Smooth muscle cell (in vitro differentiated cells): ENCODE data around the gene NLRP3. TPM values are rescaled to one million over a fixed set of nuclear protein-coding genes. Genes with fewer than 3 reads are reported as not detected.

ENCODE experiments used
- DNase-seq: peaks from one replicate; lab custom pipeline; 2025; ENCODE audit not compliant: unreplicated experiment; lab: John Stamatoyannopoulos, UW
- H2AFZ ChIP-seq: fragments of 200-600 bp; sonication (generic); 2 replicates; pipeline ENCODE4 v1.6.0; 2016; ENCODE audit warnings: antibody characterized with exemption, low read depth, mild to moderate bottlenecking
- H3F3A ChIP-seq: fragments of 200-600 bp; sonication (generic); 2 replicates; pipeline ENCODE4 v1.6.0; 2017; ENCODE audit warnings: antibody characterized with exemption, low read depth
- H3K27ac ChIP-seq: fragments of 200-600 bp; sonication (generic); 2 replicates; pipeline ENCODE4 v1.5.1; 2016; ENCODE audit warnings: low read depth, mild to moderate bottlenecking
- H3K27me3 ChIP-seq: fragments of 200-600 bp; sonication (generic); 2 replicates; pipeline ENCODE4 v1.6.1; 2016; ENCODE audit warnings: low read depth, mild to moderate bottlenecking
- H3K36me3 ChIP-seq: fragments of 200-600 bp; sonication (generic); 2 replicates; pipeline ENCODE4 v1.5.1; 2016; ENCODE audit warnings: low read depth
- H3K4me1 ChIP-seq: fragments of 200-600 bp; sonication (generic); 2 replicates; pipeline ENCODE4 v1.5.1; 2016; ENCODE audit warnings: low read depth
- H3K4me2 ChIP-seq: fragments of 200-600 bp; sonication (generic); 2 replicates; pipeline ENCODE4 v1.6.0; 2016; ENCODE audit warnings: mild to moderate bottlenecking
- H3K4me3 ChIP-seq: fragments of 200-600 bp; sonication (generic); 2 replicates; pipeline ENCODE4 v1.5.1; 2016; ENCODE audit warnings: mild to moderate bottlenecking
- H3K79me2 ChIP-seq: fragments of 200-600 bp; sonication (generic); 2 replicates; pipeline ENCODE4 v1.6.0; 2016; ENCODE audit warnings: low read depth, mild to moderate bottlenecking
- H3K9ac ChIP-seq: fragments of 200-600 bp; sonication (generic); 2 replicates; pipeline ENCODE4 v1.6.0; 2016; ENCODE audit warnings: low read depth
- H3K9me3 ChIP-seq: fragments of 200-600 bp; sonication (generic); replicated peaks from 2 replicates; pipeline ENCODE4 v1.5.1; 2016; ENCODE audit warnings: low read depth
- H4K20me1 ChIP-seq: fragments of 200-600 bp; sonication (generic); 2 replicates; pipeline ENCODE4 v1.6.0; 2016; ENCODE audit warnings: low read depth
- WGBS: methylation state at CpG from one replicate; pipeline ENCODE4 v1.1.7; 2016; ENCODE audit warnings: low lambda C conversion rate; 5-methylcytosine and 5-hydroxymethylcytosine counted together
- polyA plus RNA-seq: library from polyadenylated mRNA; unstranded; fragments of >200 nt; fragmentation: Nextera tagmentation; extraction: Ambion mirVana; gene quantifications from 2 replicates; pipeline ENCODE4 v1.2.1, GENCODE V29; 2016
- total RNA-seq: library from RNA; depleted of rRNA; stranded (reverse); fragments of >200 nt; gene quantifications from 2 replicates; pipeline ENCODE4 v1.2.3, GENCODE V29; 2014
- TF ChIP-seq, protein P1 (sequence below): fragments of 200-600 bp; sonication (generic); IDR thresholded peaks from 2 replicates; pipeline ENCODE4 v1.5.1; 2017; ENCODE audit warnings: borderline replicate concordance, mild to moderate bottlenecking, antibody characterized with exemption; ENCODE audit not compliant: insufficient read depth, poor library complexity, severe bottlenecking

The NLRP3 gene
- total and polyA plus RNA-seq, 2 experiments from 2014 or later, result 0.58 to 1.4 TPM

DNA sequence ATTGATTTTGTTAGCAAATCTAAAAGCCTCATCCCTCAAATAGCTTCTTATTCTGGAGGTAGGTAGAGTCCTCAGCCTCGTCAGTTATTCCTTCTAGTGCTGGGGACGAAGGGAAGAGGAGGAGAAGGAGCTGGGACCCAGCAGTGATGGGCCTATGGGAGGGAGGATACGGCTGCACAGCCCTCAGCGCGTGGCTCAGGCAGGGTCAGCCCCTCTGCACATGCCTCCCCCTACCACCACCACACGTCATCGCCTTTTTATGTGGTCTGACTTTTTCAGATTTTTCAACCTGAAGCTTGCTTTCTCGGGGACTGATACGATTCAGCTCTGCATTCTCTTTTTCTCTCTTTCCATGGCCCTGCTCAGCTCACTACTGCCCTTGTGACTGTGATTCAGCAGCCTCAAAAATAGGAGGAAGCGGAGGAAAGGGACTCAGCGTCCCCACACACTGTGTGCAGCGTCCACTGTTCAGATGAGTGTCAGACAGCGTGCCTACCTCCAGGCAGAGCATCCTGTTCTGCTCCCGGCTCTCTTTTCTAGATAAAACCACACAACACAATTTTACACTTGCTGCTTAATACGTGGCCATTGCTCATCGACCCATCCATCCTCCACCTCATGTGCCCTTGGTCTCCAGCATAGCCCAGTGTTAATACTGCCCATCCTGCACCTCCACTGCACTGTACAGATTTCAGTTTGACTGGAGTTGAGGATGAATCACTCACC is 41.1 kb downstream of the NLRP3 start:
- H2AFZ ChIP-seq, result no peak overlapping the region
- H3K27me3 ChIP-seq, result no peaks in the 10 kb centered on the region
- no peak overlapping the region for H3K27ac ChIP-seq
- H3K4me3 ChIP-seq, result no peak overlapping the region
- H3K9ac ChIP-seq, result no peak overlapping the region
- H3K36me3 ChIP-seq, result no peaks in the 10 kb centered on the region
- TF ChIP-seq, protein P1, sequence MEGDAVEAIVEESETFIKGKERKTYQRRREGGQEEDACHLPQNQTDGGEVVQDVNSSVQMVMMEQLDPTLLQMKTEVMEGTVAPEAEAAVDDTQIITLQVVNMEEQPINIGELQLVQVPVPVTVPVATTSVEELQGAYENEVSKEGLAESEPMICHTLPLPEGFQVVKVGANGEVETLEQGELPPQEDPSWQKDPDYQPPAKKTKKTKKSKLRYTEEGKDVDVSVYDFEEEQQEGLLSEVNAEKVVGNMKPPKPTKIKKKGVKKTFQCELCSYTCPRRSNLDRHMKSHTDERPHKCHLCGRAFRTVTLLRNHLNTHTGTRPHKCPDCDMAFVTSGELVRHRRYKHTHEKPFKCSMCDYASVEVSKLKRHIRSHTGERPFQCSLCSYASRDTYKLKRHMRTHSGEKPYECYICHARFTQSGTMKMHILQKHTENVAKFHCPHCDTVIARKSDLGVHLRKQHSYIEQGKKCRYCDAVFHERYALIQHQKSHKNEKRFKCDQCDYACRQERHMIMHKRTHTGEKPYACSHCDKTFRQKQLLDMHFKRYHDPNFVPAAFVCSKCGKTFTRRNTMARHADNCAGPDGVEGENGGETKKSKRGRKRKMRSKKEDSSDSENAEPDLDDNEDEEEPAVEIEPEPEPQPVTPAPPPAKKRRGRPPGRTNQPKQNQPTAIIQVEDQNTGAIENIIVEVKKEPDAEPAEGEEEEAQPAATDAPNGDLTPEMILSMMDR, result no peak
- H3F3A ChIP-seq, result no peaks in the 10 kb centered on the region
- H3K79me2 ChIP-seq, result no peaks in the 10 kb centered on the region
- no peaks in the 10 kb centered on the region for H4K20me1 ChIP-seq
- H3K4me2 ChIP-seq, result no peak overlapping the region
- DNase-seq, result no peak
- H3K9me3 ChIP-seq, result no peaks in the 10 kb centered on the region
- WGBS, result 86% methylated on average over 16 of the region's 16 CpGs
- no peaks in the 10 kb centered on the region for H3K4me1 ChIP-seq

- H3F3A ChIP-seq, result no peaks in the 10 kb centered on the region
- no peaks in the 10 kb centered on the region for H3K36me3 ChIP-seq
- no peak for DNase-seq
- H3K4me2 ChIP-seq, result no peak overlapping the region
- no peak overlapping the region for H3K4me3 ChIP-seq
- no peaks in the 10 kb centered on the region for H3K4me1 ChIP-seq
- H3K27ac ChIP-seq, result no peak overlapping the region
- H3K9me3 ChIP-seq, result no peaks in the 10 kb centered on the region
- no peaks in the 10 kb centered on the region for H3K27me3 ChIP-seq
- no peak overlapping the region for H2AFZ ChIP-seq
- H4K20me1 ChIP-seq, result no peaks in the 10 kb centered on the region
- H3K9ac ChIP-seq, result no peak overlapping the region
- H3K79me2 ChIP-seq, result no peaks in the 10 kb centered on the region
- WGBS, result 71% methylated on average over 7 of the region's 7 CpGs
- TF ChIP-seq, protein P1, result no peak
Observed at GRCh38 chr1:247459507-247459906, 43.5 kb downstream of the NLRP3 start.

GRCh38 chr1:247465796-247466195 is 49.8 kb downstream of the NLRP3 start:
- Histone ChIP-seq H3K4me3 (no peak overlapping the region), H3K79me2 (no peaks in the 10 kb centered on the region), H3K4me2 (no peak overlapping the region), H3K9me3 (no peaks in the 10 kb centered on the region), H3K9ac (no peak overlapping the region), H3K27ac (no peak overlapping the region), H4K20me1 (no peaks in the 10 kb centered on the region), H3F3A (no peaks in the 10 kb centered on the region), H3K4me1 (no peaks in the 10 kb centered on the region), H3K27me3 (no peaks in the 10 kb centered on the region), H3K36me3 (no peaks in the 10 kb centered on the region), H2AFZ (no peak overlapping the region)
- WGBS, result 57% methylated on average over 6 of the region's 6 CpGs
- TF ChIP-seq, protein P1, result no peak
- no peak for DNase-seq

GRCh38 chr1:247467129-247467528 is 51.2 kb downstream of the NLRP3 start:
- Histone ChIP-seq H3K9me3 (no peaks in the 10 kb centered on the region), H3F3A (no peaks in the 10 kb centered on the region), H3K9ac (no peak overlapping the region), H3K4me3 (no peak overlapping the region), H3K36me3 (no peaks in the 10 kb centered on the region), H2AFZ (no peak overlapping the region), H3K79me2 (no peaks in the 10 kb centered on the region), H3K4me1 (no peaks in the 10 kb centered on the region), H3K4me2 (no peak overlapping the region), H3K27ac (no peak overlapping the region), H3K27me3 (no peaks in the 10 kb centered on the region), H4K20me1 (no peaks in the 10 kb centered on the region)
- TF ChIP-seq, protein P1, result no peak
- no peak for DNase-seq
- 83% methylated on average over 2 of the region's 2 CpGs for WGBS
